ENCODE measurements around the gene LCE1A.

The LCE1A gene

GRCh38 chr1:152871731-152872126 is 44.5 kb downstream of the LCE1A start:
- no peak overlapping the region for H2BK15ac ChIP-seq (ENCODE audit: low read length)
- H3K36me3 ChIP-seq (replicated peaks in 1 of 2; ENCODE audit: control insufficient read depth in 2 of 2, insufficient read depth in 2 of 2, low read length in 2 of 2): no peaks in the 10 kb centered on the region
- no peak overlapping the region for H2BK12ac ChIP-seq (ENCODE audit: low read length)
- H3K4me3 ChIP-seq (ENCODE audit: low read length in 2 of 2): no peak overlapping the region
- H3K23ac ChIP-seq (ENCODE audit: low read depth, low read length, poor library complexity): no peak overlapping the region
- no peaks in the 10 kb centered on the region for H3K4me1 ChIP-seq (ENCODE audit: control insufficient read depth in 2 of 2, insufficient read depth in 1 of 2, low read depth in 1 of 2, low read length in 2 of 2)
- H3K9me3 ChIP-seq (replicated peaks in 1 of 2; ENCODE audit: control insufficient read depth in 2 of 2, insufficient read depth in 1 of 2, low read depth in 1 of 2, low read length in 2 of 2): no peaks in the 10 kb centered on the region
- no CpG with 5 or more reads among the region's 6 CpGs for WGBS, 2 donors (ENCODE audit: extremely low coverage in 2 of 2, insufficient read length in 2 of 2, insufficient replicate concordance in 1 of 2)
- H3K27ac ChIP-seq (replicated peaks; ENCODE audit: low read length): no peak overlapping the region
- H4K91ac ChIP-seq (ENCODE audit: low read depth, low read length, poor library complexity): no peak overlapping the region
- DNase-seq (ENCODE audit: low spot score): no peak
- H2AFZ ChIP-seq (ENCODE audit: low read length): no peak overlapping the region
- no peak overlapping the region for H3K4me2 ChIP-seq (ENCODE audit: insufficient read depth, low read length, poor library complexity, severe bottlenecking)
- H3K9ac ChIP-seq (ENCODE audit: low read depth, low read length, poor library complexity): no peak overlapping the region
- H2BK5ac ChIP-seq (ENCODE audit: low read length): no peak overlapping the region
- no peaks in the 10 kb centered on the region for H3K27me3 ChIP-seq (ENCODE audit: control insufficient read depth in 3 of 3, insufficient read depth in 3 of 3, low read depth in 1 of 3, low read length in 3 of 3)
- H2AK5ac ChIP-seq (ENCODE audit: low read depth, low read length): no peak overlapping the region
- no peak overlapping the region for H3K14ac ChIP-seq (ENCODE audit: low read length)
- no peak overlapping the region for H3K18ac ChIP-seq (ENCODE audit: low read length)
- H3K79me1 ChIP-seq (ENCODE audit: low read depth, low read length): no peaks in the 10 kb centered on the region
- H4K8ac ChIP-seq (ENCODE audit: low read depth, low read length): no peak overlapping the region
- no peak overlapping the region for H2BK120ac ChIP-seq (ENCODE audit: low read depth, low read length)
- no peak overlapping the region for H3K4ac ChIP-seq (ENCODE audit: low read length)

GRCh38 chr1:152873495-152873894 is 46.2 kb downstream of the LCE1A start:
- Histone ChIP-seq H3K9me3 (replicated peaks in 1 of 2; ENCODE audit: control insufficient read depth in 2 of 2, insufficient read depth in 1 of 2, low read depth in 1 of 2, low read length in 2 of 2) (no peaks in the 10 kb centered on the region), H4K91ac (ENCODE audit: low read depth, low read length, poor library complexity) (no peak overlapping the region), H3K23ac (ENCODE audit: low read depth, low read length, poor library complexity) (no peak overlapping the region), H3K14ac (ENCODE audit: low read length) (no peak overlapping the region), H2AFZ (ENCODE audit: low read length) (no peak overlapping the region), H3K36me3 (replicated peaks in 1 of 2; ENCODE audit: control insufficient read depth in 2 of 2, insufficient read depth in 2 of 2, low read length in 2 of 2) (no peaks in the 10 kb centered on the region), H3K4me3 (ENCODE audit: low read length in 2 of 2) (no peak overlapping the region), H4K8ac (ENCODE audit: low read depth, low read length) (no peak overlapping the region), H3K9ac (ENCODE audit: low read depth, low read length, poor library complexity) (no peak overlapping the region), H3K4ac (ENCODE audit: low read length) (no peak overlapping the region), H3K79me1 (ENCODE audit: low read depth, low read length) (no peaks in the 10 kb centered on the region), H3K18ac (ENCODE audit: low read length) (no peak overlapping the region), H2BK12ac (ENCODE audit: low read length) (no peak overlapping the region), H3K27ac (replicated peaks; ENCODE audit: low read length) (no peak overlapping the region), H2BK15ac (ENCODE audit: low read length) (no peak overlapping the region), H2BK5ac (ENCODE audit: low read length) (no peak overlapping the region), H3K4me2 (ENCODE audit: insufficient read depth, low read length, poor library complexity, severe bottlenecking) (no peak overlapping the region), H3K4me1 (ENCODE audit: control insufficient read depth in 2 of 2, insufficient read depth in 1 of 2, low read depth in 1 of 2, low read length in 2 of 2) (no peaks in the 10 kb centered on the region), H2BK120ac (ENCODE audit: low read depth, low read length) (no peak overlapping the region), H2AK5ac (ENCODE audit: low read depth, low read length) (no peak overlapping the region), H3K27me3 (ENCODE audit: control insufficient read depth in 3 of 3, insufficient read depth in 3 of 3, low read depth in 1 of 3, low read length in 3 of 3) (no peaks in the 10 kb centered on the region)
- DNase-seq (ENCODE audit: low spot score): no peak

GRCh38 chr1:152876827-152877226 is 49.6 kb downstream of the LCE1A start:
- no peak overlapping the region for H4K91ac ChIP-seq (ENCODE audit: low read depth, low read length, poor library complexity)
- H3K4me3 ChIP-seq (ENCODE audit: low read length in 2 of 2): no peak overlapping the region
- no peak overlapping the region for H3K4me2 ChIP-seq (ENCODE audit: insufficient read depth, low read length, poor library complexity, severe bottlenecking)
- H2AFZ ChIP-seq (ENCODE audit: low read length): no peak overlapping the region
- no CpG with 5 or more reads among the region's 1 CpG for WGBS, 2 donors (ENCODE audit: extremely low coverage in 2 of 2, insufficient read length in 2 of 2, insufficient replicate concordance in 1 of 2)
- H3K79me1 ChIP-seq (ENCODE audit: low read depth, low read length): no peaks in the 10 kb centered on the region
- no peaks in the 10 kb centered on the region for H3K36me3 ChIP-seq (replicated peaks in 1 of 2; ENCODE audit: control insufficient read depth in 2 of 2, insufficient read depth in 2 of 2, low read length in 2 of 2)
- H4K8ac ChIP-seq (ENCODE audit: low read depth, low read length): no peak overlapping the region
- H3K9ac ChIP-seq (ENCODE audit: low read depth, low read length, poor library complexity): no peak overlapping the region
- no peak overlapping the region for H3K23ac ChIP-seq (ENCODE audit: low read depth, low read length, poor library complexity)
- H3K27ac ChIP-seq (replicated peaks; ENCODE audit: low read length): no peak overlapping the region
- H2BK120ac ChIP-seq (ENCODE audit: low read depth, low read length): no peak overlapping the region
- no peak overlapping the region for H3K14ac ChIP-seq (ENCODE audit: low read length)
- no peak overlapping the region for H2AK5ac ChIP-seq (ENCODE audit: low read depth, low read length)
- DNase-seq (ENCODE audit: low spot score): no peak
- H2BK15ac ChIP-seq (ENCODE audit: low read length): no peak overlapping the region
- H3K9me3 ChIP-seq (replicated peaks in 1 of 2; ENCODE audit: control insufficient read depth in 2 of 2, insufficient read depth in 1 of 2, low read depth in 1 of 2, low read length in 2 of 2): peaks cover 0 to 2% of the 10 kb centered on the region in 2 donors
- no peak overlapping the region for H2BK5ac ChIP-seq (ENCODE audit: low read length)
- no peak overlapping the region for H3K18ac ChIP-seq (ENCODE audit: low read length)
- H3K27me3 ChIP-seq (ENCODE audit: control insufficient read depth in 3 of 3, insufficient read depth in 3 of 3, low read depth in 1 of 3, low read length in 3 of 3): no peaks in the 10 kb centered on the region
- H2BK12ac ChIP-seq (ENCODE audit: low read length): no peak overlapping the region
- no peak overlapping the region for H3K4ac ChIP-seq (ENCODE audit: low read length)
- H3K4me1 ChIP-seq (ENCODE audit: control insufficient read depth in 2 of 2, insufficient read depth in 1 of 2, low read depth in 1 of 2, low read length in 2 of 2): no peaks in the 10 kb centered on the region
